Measurements from ENCODE around the gene VPS13D. TPM values are rescaled to one million over a fixed set of nuclear protein-coding genes. Genes with fewer than 3 reads are reported as not detected.

The VPS13D gene
- total RNA-seq, 4 donors from 2014 or later: 60.9 to 91.6 (median 71.6) TPM

GRCh38 chr1:12230549-12231275 is 882 bp downstream of the VPS13D start:
- Histone ChIP-seq H3K36me3 (peaks cover 0 to 15% of the 10 kb centered on the region in 2 donors), H3K9me3 (no peaks in the 10 kb centered on the region), H3K27me3 (no peaks in the 10 kb centered on the region), H3K4me1 (peaks cover 25 to 28% of the 10 kb centered on the region in 2 donors), H3K4me3 (peak overlapping the region; percentile 82 to 100 (median 94)), H3K27ac (peak overlapping the region; percentile 97 to 99 (median 98))
- DNase-seq: peak; percentile 68 to 86
- TF ChIP-seq POLR2A (IDR thresholded peaks at IDR 0.05): peak; percentile 28 to 57
- TF ChIP-seq, protein P1, sequence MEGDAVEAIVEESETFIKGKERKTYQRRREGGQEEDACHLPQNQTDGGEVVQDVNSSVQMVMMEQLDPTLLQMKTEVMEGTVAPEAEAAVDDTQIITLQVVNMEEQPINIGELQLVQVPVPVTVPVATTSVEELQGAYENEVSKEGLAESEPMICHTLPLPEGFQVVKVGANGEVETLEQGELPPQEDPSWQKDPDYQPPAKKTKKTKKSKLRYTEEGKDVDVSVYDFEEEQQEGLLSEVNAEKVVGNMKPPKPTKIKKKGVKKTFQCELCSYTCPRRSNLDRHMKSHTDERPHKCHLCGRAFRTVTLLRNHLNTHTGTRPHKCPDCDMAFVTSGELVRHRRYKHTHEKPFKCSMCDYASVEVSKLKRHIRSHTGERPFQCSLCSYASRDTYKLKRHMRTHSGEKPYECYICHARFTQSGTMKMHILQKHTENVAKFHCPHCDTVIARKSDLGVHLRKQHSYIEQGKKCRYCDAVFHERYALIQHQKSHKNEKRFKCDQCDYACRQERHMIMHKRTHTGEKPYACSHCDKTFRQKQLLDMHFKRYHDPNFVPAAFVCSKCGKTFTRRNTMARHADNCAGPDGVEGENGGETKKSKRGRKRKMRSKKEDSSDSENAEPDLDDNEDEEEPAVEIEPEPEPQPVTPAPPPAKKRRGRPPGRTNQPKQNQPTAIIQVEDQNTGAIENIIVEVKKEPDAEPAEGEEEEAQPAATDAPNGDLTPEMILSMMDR (IDR thresholded peaks at IDR 0.05 in 4 of 5, conservative IDR thresholded peaks at IDR 0.05 in 1 of 5): no peak
- in situ Hi-C loops (cut with MboI; ENCODE audit: low sequenced_read_pairs in 4 of 4): no loop called here
- ATAC-seq: peak; percentile 62 to 64
- intact Hi-C loops (cut with DNase I; ENCODE audit: low total_unique reads): loop anchor here (5.0 kb wide), 2 partner anchors 387 to 437 kb away; partner anchors contain the start of gene DHRS3

- Histone ChIP-seq H3K27me3 (no peaks in the 10 kb centered on the region), H3K9me3 (no peaks in the 10 kb centered on the region), H3K36me3 (peaks cover 0 to 15% of the 10 kb centered on the region in 2 donors), H3K4me3 (peak overlapping the region; percentile 82 to 100 (median 94)), H3K4me1 (peaks cover 25 to 28% of the 10 kb centered on the region in 2 donors), H3K27ac (peak overlapping the region; percentile 97 to 99 (median 98))
- TF ChIP-seq, protein P1 (IDR thresholded peaks at IDR 0.05 in 4 of 5, conservative IDR thresholded peaks at IDR 0.05 in 1 of 5): no peak
- no peak for TF ChIP-seq POLR2A (IDR thresholded peaks at IDR 0.05)
- ATAC-seq (no peak), DNase-seq (no peak)
- intact Hi-C loops (cut with DNase I; ENCODE audit: low total_unique reads): loop anchor here (5.0 kb wide), 2 partner anchors 386 to 436 kb away; partner anchors contain the start of gene DHRS3
- in situ Hi-C loops (cut with MboI; ENCODE audit: low sequenced_read_pairs in 4 of 4): no loop called here
Measured at GRCh38 chr1:12231276-12231595, 1.4 kb downstream of the VPS13D start.

GRCh38 chr1:12232221-12232620 is 2.4 kb downstream of the VPS13D start:
- Histone ChIP-seq H3K4me1 (peaks cover 25 to 28% of the 10 kb centered on the region in 2 donors), H3K4me3 (no peak overlapping the region), H3K36me3 (peaks cover 0 to 19% of the 10 kb centered on the region in 2 donors), H3K27me3 (no peaks in the 10 kb centered on the region), H3K9me3 (no peaks in the 10 kb centered on the region), H3K27ac (peak overlapping the region; percentile 97 to 99 (median 98))
- DNase-seq: peak; percentile 58 to 84
- intact Hi-C loops (cut with DNase I; ENCODE audit: low total_unique reads) (loop anchor here (5.0 kb wide), 2 partner anchors 385 to 435 kb away; partner anchors contain the start of gene DHRS3), in situ Hi-C loops (cut with MboI; ENCODE audit: low sequenced_read_pairs in 4 of 4) (no loop called here)
- TF ChIP-seq, protein P1 (IDR thresholded peaks at IDR 0.05 in 4 of 5, conservative IDR thresholded peaks at IDR 0.05 in 1 of 5): no peak
- no peak for TF ChIP-seq POLR2A (IDR thresholded peaks at IDR 0.05)
- ATAC-seq: peak; percentile 31 to 54

DNA sequence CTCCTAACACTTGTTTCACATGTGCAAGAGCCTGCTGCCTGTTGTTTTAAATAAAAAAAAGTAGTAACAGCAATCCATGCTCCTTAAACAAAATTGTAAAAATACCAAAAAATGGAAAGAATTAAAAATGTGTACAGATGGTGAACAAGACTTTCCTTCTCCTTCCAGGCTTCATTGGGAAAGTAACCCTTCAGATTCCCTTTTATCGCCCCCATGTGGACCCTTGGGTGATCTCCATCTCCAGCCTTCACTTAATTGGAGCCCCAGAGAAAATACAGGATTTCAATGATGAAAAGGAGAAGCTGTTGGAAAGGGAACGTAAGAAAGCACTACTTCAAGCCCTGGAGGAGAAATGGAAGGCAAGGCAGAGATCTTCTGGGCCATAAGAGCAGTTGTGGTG is 14.2 kb downstream of the VPS13D start:
- DNase-seq: no peak
- in situ Hi-C loops (cut with MboI; ENCODE audit: low sequenced_read_pairs in 4 of 4) (no loop called here), intact Hi-C loops (cut with DNase I; ENCODE audit: low total_unique reads) (no loop called here)
- ATAC-seq: no peak
- peak overlapping the region in 1 of 4 donors; percentile 24 for H3K27ac ChIP-seq
- TF ChIP-seq, protein P1 (IDR thresholded peaks at IDR 0.05 in 4 of 5, conservative IDR thresholded peaks at IDR 0.05 in 1 of 5): peak in 1 of 5 experiments; percentile 30
- no peak for TF ChIP-seq POLR2A (IDR thresholded peaks at IDR 0.05)
- H3K4me3 ChIP-seq: no peak overlapping the region
- H3K36me3 ChIP-seq: peaks cover under 1 to 51% of the 10 kb centered on the region in 2 donors
- H3K9me3 ChIP-seq: no peaks in the 10 kb centered on the region
- H3K27me3 ChIP-seq: no peaks in the 10 kb centered on the region
- H3K4me1 ChIP-seq: peaks cover 8 to 12% of the 10 kb centered on the region in 2 donors
